Stimulated activated CD8-positive, alpha-beta memory T cell treated with anti-CD3 and anti-CD28 coated beads, Interleukin-7, amount 100 ng/mL, for 4 hours (primary cell): ENCODE results near the gene PPARA.

Source experiments
- DNase-seq, 2 donors: peaks; one replicate each; pipeline ENCODE4 v3.0.0-alpha.2; 2020; ENCODE audit warnings: low read depth in 2 of 2

PPARA gene

GRCh38 chr22:46203601-46203980, 53.3 kb downstream of the PPARA start:
- no peak for DNase-seq

- no peak for DNase-seq
Measured at GRCh38 chr22:46209262-46209661, 58.9 kb downstream of the PPARA start.

GRCh38 chr22:46212195-46212594, 61.9 kb downstream of the PPARA start:
- DNase-seq, result no peak

GRCh38 chr22:46213052-46213451, 62.7 kb downstream of the PPARA start:
- no peak for DNase-seq

GRCh38 chr22:46214149-46214548, 63.8 kb downstream of the PPARA start:
- DNase-seq, result no peak

GRCh38 chr22:46214616-46215015, 64.3 kb downstream of the PPARA start:
- no peak for DNase-seq

GRCh38 chr22:46219636-46220035, 69.3 kb downstream of the PPARA start:
- no peak for DNase-seq

GRCh38 chr22:46220921-46221320, 70.6 kb downstream of the PPARA start:
- no peak for DNase-seq

GRCh38 chr22:46224044-46224897, 73.9 kb downstream of the PPARA start:
- DNase-seq, result no peak

GRCh38 chr22:46224898-46225290, 74.6 kb downstream of the PPARA start:
- DNase-seq, result no peak

GRCh38 chr22:46225631-46226030, 75.3 kb downstream of the PPARA start:
- DNase-seq, result no peak

GRCh38 chr22:46226577-46226976, 76.3 kb downstream of the PPARA start:
- DNase-seq, result no peak

- DNase-seq, result no peak
Measured at GRCh38 chr22:46229701-46230100, 79.4 kb downstream of the PPARA start.

GRCh38 chr22:46230262-46230901, 80.1 kb downstream of the PPARA start:
- no peak for DNase-seq

GRCh38 chr22:46233231-46233630, 82.9 kb downstream of the PPARA start:
- DNase-seq, result no peak

- DNase-seq, result no peak
Measured at GRCh38 chr22:46234969-46235368, 84.6 kb downstream of the PPARA start.

- DNase-seq, result no peak
Measured at GRCh38 chr22:46237453-46238124, 87.3 kb downstream of the PPARA start.

GRCh38 chr22:46238541-46238940, 88.2 kb downstream of the PPARA start:
- DNase-seq, result no peak

GRCh38 chr22:46239261-46240048, 89.1 kb downstream of the PPARA start:
- no peak for DNase-seq

GRCh38 chr22:46240073-46240472, 89.7 kb downstream of the PPARA start:
- no peak for DNase-seq

GRCh38 chr22:46240506-46240905, 90.2 kb downstream of the PPARA start:
- no peak for DNase-seq

- DNase-seq, result no peak
Measured at GRCh38 chr22:46240907-46241306, 90.6 kb downstream of the PPARA start.
